GM12878 (cell line): ENCODE measurements around the gene POLD1. TPM values are rescaled to one million over a fixed set of nuclear protein-coding genes. Genes with fewer than 3 reads are reported as not detected.

Experiments used
- ATF2 ChIP-seq: IDR thresholded peaks from 2 replicates; pipeline ENCODE4 v1.6.1; 2012; ENCODE audit warnings: low read length, inconsistent platforms
- BCL3 ChIP-seq: IDR thresholded peaks from 2 replicates; pipeline ENCODE4 v1.6.1; 2011; ENCODE audit warnings: borderline replicate concordance, low read depth, mild to moderate bottlenecking, moderate library complexity, low read length; ENCODE audit not compliant: insufficient read depth, poor library complexity, severe bottlenecking
- CREB1 ChIP-seq: IDR thresholded peaks from 2 replicates; pipeline ENCODE4 v1.6.1; 2012; ENCODE audit warnings: low read depth, mild to moderate bottlenecking, inconsistent platforms
- E2F4 ChIP-seq: IDR thresholded peaks from 2 replicates; pipeline ENCODE4 v1.6.1; 2012; ENCODE audit warnings: low read depth, low read length, improper control_type of control experiment
- ELK1 ChIP-seq: IDR thresholded peaks from 2 replicates; pipeline ENCODE4 v1.6.1; 2012; ENCODE audit warnings: low read depth, low read length, improper control_type of control experiment
- ETV6 ChIP-seq, 2 experiments: fragments of 450-650 bp in 1 of 2; IDR thresholded peaks in 1 of 2; conservative IDR thresholded peaks in 1 of 2; 2 replicates each; pipeline ENCODE4 v1.6.1; 2014; ENCODE audit warnings: antibody characterized with exemption in 1 of 2, borderline replicate concordance in 1 of 2, low read depth in 1 of 2, mild to moderate bottlenecking in 1 of 2, moderate library complexity in 1 of 2
- FOXM1 ChIP-seq: IDR thresholded peaks from 2 replicates; pipeline ENCODE4 v1.6.1; 2012; ENCODE audit warnings: low read depth, mild to moderate bottlenecking, inconsistent platforms, low read length, moderate library complexity
- HCFC1 ChIP-seq: fragments of 150-350 bp; IDR thresholded peaks from 2 replicates; pipeline ENCODE4 v1.6.1; 2014; ENCODE audit warnings: low read length
- IKZF1 ChIP-seq: fragments of 450-650 bp; conservative IDR thresholded peaks from 2 replicates; pipeline ENCODE4 v1.6.1; 2017; ENCODE audit warnings: antibody characterized with exemption, mild to moderate bottlenecking
- IRF5 ChIP-seq: fragments of 450-650 bp; IDR thresholded peaks from 2 replicates; pipeline ENCODE4 v1.6.1; 2017; ENCODE audit warnings: borderline replicate concordance
- KLF5 ChIP-seq: fragments of 450-650 bp; IDR thresholded peaks from 2 replicates; pipeline ENCODE4 v1.6.1; 2014; ENCODE audit warnings: mild to moderate bottlenecking; ENCODE audit not compliant: partially characterized antibody
- MEF2B ChIP-seq: fragments of 450-650 bp; IDR thresholded peaks from 2 replicates; pipeline ENCODE4 v1.6.1; 2018; ENCODE audit warnings: mild to moderate bottlenecking, moderate library complexity; ENCODE audit not compliant: partially characterized antibody, poor library complexity, severe bottlenecking
- PAX8 ChIP-seq: fragments of 450-650 bp; IDR thresholded peaks from 2 replicates; pipeline ENCODE4 v1.6.1; 2017; ENCODE audit warnings: mild to moderate bottlenecking, moderate library complexity
- PBX3 ChIP-seq: IDR thresholded peaks from 2 replicates; pipeline ENCODE4 v1.6.1; 2011; ENCODE audit warnings: mild to moderate bottlenecking, low read depth, low read length, moderate library complexity; ENCODE audit not compliant: insufficient replicate concordance
- PKNOX1 ChIP-seq: fragments of 450-650 bp; IDR thresholded peaks from 2 replicates; pipeline ENCODE4 v1.6.1; 2016; ENCODE audit warnings: mild to moderate bottlenecking
- RELA ChIP-seq: fragments of 450-650 bp; IDR thresholded peaks from 2 replicates; pipeline ENCODE4 v1.8.0; 2014; ENCODE audit warnings: borderline replicate concordance; ENCODE audit not compliant: partially characterized antibody
- STAT1 ChIP-seq: fragments of 450-650 bp; conservative IDR thresholded peaks from 2 replicates; pipeline ENCODE4 v1.6.1; 2014; ENCODE audit warnings: antibody characterized with exemption, mild to moderate bottlenecking
- STAT3 ChIP-seq: IDR thresholded peaks from 2 replicates; pipeline ENCODE4 v1.6.1; 2011; ENCODE audit warnings: low read depth, low read length, improper control_type of control experiment
- USF1 ChIP-seq: IDR thresholded peaks from 2 replicates; pipeline ENCODE4 v1.6.1; 2011; ENCODE audit warnings: borderline replicate concordance, low read depth, mild to moderate bottlenecking, moderate library complexity, mixed read lengths, low read length; ENCODE audit not compliant: insufficient read depth; ENCODE audit errors: extremely low read length
- polyA plus RNA-seq, 11 experiments: library from polyadenylated mRNA; depleted of rRNA in 4 of 11; unstranded in 6 of 11; stranded (reverse) in 5 of 11; fragments of >200 nt; fragmentation: Nextera tagmentation in 4 of 11; fragmentation: Illumina TruSeq in 1 of 11; extraction: Ambion mirVana in 4 of 11; extraction: Trizol in 1 of 11; gene quantifications; 1 replicate in 1 of 11; 2 replicates in 10 of 11; pipeline versions ENCODE4 v1.2.1 to v1.2.3, GENCODE V29; 2011 to 2016; ENCODE audit warnings: inconsistent platforms in 2 of 11, missing spikeins in 2 of 11, low read depth in 1 of 11
- total RNA-seq, 4 experiments: library from RNA; depleted of rRNA in 3 of 4; stranded (reverse); fragments of >200 nt in 3 of 4; fragmentation: Illumina TruSeq in 1 of 4; extraction: Trizol in 1 of 4; gene quantifications; 2 replicates each; pipeline versions ENCODE4 v1.2.1 to v1.2.3, GENCODE V29; 2013 to 2021

The POLD1 gene
- total and polyA plus RNA-seq, 10 of the 15 experiments (the other 5 are each of a cell fraction or from before 2014, with no cell fraction given): 0.76 to 165 (median 63.4) TPM

- TF ChIP-seq PBX3 (no peak), HCFC1 (no peak), KLF5 (no peak), ATF2 (peak; percentile 80; the same call in 1 of the 2 replicates), BCL3 (no peak), E2F4 (no peak), MEF2B (peak; percentile 82), PAX8 (no peak), PKNOX1 (peak; percentile 68), STAT3 (no peak), RELA (no peak), USF1 (no peak), IRF5 (no peak), FOXM1 (peak; percentile 77), CREB1 (peak; percentile 53), STAT1 (no peak), ETV6 (conservative IDR thresholded peaks at IDR 0.05 in 1 of 2, IDR thresholded peaks at IDR 0.05 in 1 of 2; ENCODE audit: borderline replicate concordance in 1 of 2, low read depth in 1 of 2) (peak in 1 of 2 experiments; percentile 92; a peak in 2 of 4 replicates), IKZF1 (peak; percentile 97), ELK1 (no peak)
Observed at GRCh38 chr19:50344661-50345318, 39.4 kb upstream of the POLD1 start (continued).
